Measurements from ENCODE around the gene RAB6B.

GRCh38 chr3:133782454-133782853 lies 113.2 kb downstream of the RAB6B start:
- TF ChIP-seq, protein P1, sequence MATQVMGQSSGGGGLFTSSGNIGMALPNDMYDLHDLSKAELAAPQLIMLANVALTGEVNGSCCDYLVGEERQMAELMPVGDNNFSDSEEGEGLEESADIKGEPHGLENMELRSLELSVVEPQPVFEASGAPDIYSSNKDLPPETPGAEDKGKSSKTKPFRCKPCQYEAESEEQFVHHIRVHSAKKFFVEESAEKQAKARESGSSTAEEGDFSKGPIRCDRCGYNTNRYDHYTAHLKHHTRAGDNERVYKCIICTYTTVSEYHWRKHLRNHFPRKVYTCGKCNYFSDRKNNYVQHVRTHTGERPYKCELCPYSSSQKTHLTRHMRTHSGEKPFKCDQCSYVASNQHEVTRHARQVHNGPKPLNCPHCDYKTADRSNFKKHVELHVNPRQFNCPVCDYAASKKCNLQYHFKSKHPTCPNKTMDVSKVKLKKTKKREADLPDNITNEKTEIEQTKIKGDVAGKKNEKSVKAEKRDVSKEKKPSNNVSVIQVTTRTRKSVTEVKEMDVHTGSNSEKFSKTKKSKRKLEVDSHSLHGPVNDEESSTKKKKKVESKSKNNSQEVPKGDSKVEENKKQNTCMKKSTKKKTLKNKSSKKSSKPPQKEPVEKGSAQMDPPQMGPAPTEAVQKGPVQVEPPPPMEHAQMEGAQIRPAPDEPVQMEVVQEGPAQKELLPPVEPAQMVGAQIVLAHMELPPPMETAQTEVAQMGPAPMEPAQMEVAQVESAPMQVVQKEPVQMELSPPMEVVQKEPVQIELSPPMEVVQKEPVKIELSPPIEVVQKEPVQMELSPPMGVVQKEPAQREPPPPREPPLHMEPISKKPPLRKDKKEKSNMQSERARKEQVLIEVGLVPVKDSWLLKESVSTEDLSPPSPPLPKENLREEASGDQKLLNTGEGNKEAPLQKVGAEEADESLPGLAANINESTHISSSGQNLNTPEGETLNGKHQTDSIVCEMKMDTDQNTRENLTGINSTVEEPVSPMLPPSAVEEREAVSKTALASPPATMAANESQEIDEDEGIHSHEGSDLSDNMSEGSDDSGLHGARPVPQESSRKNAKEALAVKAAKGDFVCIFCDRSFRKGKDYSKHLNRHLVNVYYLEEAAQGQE (IDR thresholded peaks at IDR 0.05; ENCODE audit: insufficient replicate concordance, low read depth): no peak
- TF ChIP-seq POLR2AphosphoS5 (IDR thresholded peaks at IDR 0.05; ENCODE audit: low read depth): no peak
- TF ChIP-seq, protein P2, sequence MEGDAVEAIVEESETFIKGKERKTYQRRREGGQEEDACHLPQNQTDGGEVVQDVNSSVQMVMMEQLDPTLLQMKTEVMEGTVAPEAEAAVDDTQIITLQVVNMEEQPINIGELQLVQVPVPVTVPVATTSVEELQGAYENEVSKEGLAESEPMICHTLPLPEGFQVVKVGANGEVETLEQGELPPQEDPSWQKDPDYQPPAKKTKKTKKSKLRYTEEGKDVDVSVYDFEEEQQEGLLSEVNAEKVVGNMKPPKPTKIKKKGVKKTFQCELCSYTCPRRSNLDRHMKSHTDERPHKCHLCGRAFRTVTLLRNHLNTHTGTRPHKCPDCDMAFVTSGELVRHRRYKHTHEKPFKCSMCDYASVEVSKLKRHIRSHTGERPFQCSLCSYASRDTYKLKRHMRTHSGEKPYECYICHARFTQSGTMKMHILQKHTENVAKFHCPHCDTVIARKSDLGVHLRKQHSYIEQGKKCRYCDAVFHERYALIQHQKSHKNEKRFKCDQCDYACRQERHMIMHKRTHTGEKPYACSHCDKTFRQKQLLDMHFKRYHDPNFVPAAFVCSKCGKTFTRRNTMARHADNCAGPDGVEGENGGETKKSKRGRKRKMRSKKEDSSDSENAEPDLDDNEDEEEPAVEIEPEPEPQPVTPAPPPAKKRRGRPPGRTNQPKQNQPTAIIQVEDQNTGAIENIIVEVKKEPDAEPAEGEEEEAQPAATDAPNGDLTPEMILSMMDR (IDR thresholded peaks at IDR 0.05; ENCODE audit: insufficient read depth, low read length): no peak

Measured in HL-60 (cell line).